NK-92 treated with Interleukin-12 subunit alpha and Interleukin-12 subunit beta, amount 100 ng/mL, for 24 hours (cell line): ENCODE measurements around the gene TMCC2.

ENCODE experiments used
- DNase-seq: peaks from one replicate; lab custom pipeline; 2025; lab: John Stamatoyannopoulos, UW

Gene TMCC2

GRCh38 chr1:205240118-205240517, 12.4 kb downstream of the TMCC2 start:
- DNase-seq = no peak

DNA sequence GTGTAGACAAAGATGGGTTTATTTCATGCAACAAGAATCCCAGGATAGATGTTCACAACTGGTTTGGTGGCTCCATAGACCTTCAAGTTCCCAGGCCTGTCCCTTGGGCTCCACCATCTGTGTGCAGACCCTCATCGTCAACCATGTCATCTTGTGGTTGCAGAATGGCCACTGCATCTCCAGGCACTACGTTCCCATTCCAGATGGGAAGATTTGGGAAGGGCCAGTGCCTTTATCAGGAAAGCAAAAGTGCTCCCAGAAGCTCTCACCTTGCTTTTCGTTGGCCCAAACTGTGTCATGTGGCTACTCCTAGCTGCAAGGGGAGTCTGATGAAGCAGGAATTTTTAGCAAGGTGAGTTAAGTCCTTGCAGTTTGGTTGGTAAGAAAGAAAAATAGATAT, 12.8 kb downstream of the TMCC2 start:
- no peak for DNase-seq

DNA sequence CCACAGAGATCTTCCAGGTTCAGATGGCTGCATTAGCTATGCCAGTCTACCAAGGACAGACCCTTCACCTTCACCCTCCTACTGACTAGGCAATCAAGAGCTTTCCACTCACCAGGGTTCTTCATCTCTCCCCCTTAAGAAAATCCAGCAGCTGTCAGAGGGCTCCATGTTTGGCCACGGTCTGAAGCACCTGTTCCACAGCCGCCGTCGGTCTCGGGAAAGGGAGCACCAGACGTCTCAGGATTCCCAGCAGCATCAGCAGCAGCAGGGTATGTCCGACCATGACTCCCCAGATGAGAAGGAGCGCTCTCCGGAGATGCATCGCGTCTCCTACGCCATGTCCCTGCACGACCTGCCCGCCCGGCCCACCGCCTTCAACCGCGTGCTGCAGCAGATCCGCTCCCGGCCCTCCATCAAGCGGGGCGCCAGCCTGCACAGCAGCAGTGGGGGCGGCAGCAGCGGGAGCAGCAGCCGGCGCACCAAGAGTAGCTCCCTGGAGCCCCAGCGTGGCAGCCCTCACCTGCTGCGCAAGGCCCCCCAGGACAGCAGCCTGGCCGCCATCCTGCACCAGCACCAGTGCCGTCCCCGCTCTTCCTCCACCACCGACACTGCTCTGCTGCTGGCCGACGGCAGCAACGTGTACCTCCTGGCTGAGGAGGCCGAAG, 13.8 kb downstream of the TMCC2 start:
- no peak for DNase-seq

DNA sequence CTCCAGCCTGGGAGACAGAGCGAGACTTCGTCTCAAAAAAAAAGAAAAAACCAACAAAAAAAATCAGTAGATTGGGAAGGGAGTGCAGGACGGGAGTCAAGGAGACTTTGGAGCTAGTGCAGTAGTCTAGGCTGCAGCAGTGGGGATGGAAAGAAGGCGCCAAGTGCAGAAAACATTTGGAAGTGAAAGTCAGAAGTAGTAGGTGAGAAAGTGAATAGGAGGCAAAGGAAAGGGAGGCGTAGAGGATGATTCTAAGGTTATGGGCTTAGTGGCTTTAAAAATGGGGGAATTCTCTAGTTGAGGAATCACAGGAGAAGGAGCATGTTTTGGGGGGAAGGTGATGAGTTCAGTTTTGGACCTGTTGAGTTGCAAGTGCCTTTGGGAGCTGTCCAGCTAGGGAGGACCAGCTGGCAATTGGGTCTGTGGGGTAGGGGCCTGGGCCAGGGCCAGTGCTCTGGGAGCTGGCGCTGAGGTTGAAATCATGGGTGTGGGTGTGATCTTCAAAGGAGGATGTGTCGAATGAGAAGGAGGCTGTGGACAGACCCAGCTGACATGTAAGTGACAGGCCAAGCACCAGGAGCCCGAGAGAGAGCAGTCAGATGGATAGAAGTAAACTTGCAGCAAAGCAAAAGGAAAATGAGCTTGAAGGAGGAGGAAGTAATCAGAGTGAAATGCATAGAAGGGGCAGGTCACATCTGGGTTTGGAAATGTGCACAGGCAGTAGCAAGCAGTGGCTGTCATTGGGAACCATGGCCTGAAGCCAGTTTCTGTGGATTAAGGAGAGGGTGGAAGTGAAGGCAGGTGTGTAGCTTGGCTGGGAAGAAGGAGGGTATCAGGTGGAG, 15.8 kb downstream of the TMCC2 start:
- no peak for DNase-seq

DNA sequence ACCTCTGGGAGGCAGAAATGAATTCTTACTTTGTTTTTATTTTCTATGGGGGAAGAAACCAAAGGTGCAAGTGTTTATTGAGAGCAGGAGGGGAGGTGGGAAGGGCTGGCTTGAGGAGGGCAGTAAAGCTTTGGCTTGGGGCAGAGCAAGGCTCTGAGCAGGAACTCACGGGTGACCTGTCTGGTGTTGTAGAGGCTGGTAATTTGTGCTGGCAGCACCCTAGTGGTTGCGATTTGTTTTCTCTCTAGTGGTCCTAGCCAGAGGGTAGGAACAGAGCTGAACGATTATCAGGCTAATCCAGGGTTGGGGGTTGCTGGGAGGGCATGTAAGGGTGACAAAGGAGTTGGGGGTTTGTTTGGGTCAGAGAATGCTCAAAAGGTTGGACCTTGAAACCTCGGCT, 16.6 kb downstream of the TMCC2 start:
- no peak for DNase-seq

DNA sequence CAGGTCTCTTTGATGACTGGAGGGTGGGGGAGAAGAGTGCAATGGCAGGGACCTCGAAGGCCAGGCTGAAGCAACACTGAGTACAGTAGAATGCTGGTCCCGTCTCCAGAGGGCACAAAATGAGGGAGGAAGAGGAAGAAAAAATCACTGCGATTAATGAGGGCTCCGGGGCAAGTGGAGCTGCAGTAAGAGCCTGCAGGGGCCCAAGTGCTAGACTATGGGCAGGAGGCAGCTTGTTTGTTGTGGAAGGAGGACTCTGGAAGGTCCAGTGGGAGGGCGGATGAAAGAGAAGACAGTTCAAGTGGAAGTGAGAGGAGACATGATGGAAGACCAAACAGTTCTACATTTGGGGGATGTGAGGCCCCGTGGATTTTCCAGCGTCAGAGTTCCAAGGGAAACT, 17.4 kb downstream of the TMCC2 start:
- no peak for DNase-seq

DNA sequence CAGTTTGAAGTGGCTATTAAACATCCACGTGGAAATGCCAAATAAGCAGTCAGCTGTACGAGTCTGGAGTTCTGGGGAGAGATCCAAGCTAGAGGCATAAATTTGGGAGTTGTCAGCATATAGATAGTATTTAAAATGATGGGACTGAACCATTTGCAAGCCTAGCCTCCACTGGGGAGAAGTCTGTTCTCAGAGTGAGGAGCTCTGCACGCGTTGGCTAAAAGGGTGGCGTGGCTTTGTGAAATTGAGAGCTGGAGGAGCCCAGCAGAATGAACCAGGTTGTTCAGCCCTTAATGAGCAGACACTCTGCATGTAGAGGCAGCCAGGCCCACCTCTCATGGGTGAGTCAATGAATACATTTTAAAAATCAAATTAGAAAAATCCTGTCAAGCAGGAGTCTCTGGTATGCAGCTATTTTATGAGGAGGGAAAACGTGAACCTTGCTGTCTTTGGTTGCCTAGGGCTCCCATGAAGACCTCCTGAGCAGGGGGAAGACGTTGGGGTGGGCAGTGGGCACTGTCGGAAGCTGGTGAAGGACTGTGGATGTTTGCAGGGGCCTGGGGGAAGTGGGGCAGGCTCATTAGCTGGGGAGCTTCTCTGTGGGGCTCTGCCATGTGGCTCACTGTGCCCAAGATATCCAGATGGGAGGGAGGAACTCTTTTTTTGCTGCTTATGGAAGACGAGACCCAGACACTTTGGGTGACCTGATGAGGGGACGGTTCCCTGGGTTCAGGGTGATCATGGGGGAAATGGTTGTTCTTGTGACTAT, 18.8 kb downstream of the TMCC2 start:
- DNase-seq = no peak

- no peak for DNase-seq
Observed at GRCh38 chr1:205247130-205247921, 19.6 kb downstream of the TMCC2 start.

DNA sequence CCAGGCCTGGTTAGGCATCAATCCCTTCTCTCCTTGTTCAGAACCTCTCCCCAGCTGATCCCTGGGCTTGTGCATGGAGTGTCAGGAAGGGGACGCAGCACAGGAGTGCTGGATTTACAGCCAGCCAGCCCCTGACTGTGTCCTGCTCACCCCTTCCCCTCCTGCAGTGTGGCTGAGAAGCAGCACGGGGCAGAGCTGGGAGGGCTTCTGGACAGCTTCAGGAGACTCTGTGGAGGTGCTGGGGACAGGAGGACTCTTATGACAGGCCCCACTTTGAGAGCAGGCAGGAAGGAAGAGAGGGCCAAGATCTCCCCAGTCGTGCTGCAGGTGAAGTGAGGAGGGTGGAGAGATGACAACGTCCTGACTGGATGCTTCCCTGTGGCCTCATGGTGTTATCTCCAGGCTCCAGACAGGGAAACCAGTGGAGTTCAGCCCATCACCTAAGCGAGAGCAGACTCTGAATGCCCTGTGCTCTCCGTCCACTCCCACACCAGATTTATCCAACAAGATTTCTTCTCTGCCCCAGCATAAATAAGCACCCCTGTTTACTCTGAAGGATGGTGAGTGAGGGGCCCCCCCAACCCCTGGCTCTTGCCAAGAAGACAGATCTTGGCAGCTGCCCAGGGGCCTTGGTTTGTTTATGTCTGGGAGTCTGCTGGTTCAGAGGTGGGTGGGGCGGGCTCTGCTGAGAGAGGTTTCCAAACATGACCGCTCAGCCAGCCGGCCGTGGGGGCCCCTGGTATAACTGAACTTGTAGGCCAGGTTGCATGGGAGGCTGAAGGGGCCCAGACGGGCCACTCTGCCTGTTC, 21.3 kb downstream of the TMCC2 start:
- no peak for DNase-seq

- DNase-seq = no peak
Observed at GRCh38 chr1:205249651-205250050, 21.9 kb downstream of the TMCC2 start.

DNA sequence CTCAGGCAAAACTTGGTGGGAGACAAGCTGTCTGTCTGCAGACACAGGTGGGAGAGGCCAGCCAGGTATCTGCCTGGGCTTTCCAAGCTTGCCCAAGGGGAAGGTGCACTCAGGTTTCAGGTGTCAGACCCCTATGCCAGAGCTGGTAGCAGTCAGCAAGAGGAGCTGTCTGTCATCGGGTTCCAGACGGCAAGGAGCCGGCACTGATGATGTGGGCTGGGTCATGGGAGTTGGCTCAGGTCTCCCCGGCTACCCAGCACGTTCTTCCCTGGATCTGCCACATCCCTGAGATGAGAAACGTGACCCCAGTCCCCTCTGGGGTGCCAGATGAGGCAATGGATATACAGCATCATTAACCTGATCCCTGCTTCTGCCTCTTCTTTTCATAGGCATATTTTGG, 23.0 kb downstream of the TMCC2 start:
- DNase-seq = no peak

DNA sequence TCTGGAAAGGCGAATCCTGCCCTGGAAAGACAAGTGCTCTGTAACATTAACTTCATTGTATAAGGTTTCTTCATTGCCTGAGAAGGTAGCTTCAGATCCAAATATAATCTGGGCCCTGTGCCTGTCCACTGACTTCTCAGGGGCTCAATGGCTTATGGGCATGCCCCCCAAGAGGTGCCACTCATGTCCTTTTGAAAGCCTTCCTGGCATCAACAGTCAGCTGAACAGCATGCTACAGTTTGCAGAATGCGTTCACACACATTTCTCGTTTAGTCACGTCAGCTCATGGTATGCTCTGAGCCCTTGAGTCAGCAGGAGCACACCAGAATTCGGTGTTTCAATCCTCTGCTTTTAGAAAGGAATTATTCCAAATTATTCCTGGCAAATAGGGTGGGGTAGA, 23.8 kb downstream of the TMCC2 start:
- no peak for DNase-seq

- DNase-seq = peak; percentile 50
Observed at GRCh38 chr1:205255941-205256780, 28.4 kb downstream of the TMCC2 start.

GRCh38 chr1:205256951-205257625, 29.3 kb downstream of the TMCC2 start:
- DNase-seq = no peak

DNA sequence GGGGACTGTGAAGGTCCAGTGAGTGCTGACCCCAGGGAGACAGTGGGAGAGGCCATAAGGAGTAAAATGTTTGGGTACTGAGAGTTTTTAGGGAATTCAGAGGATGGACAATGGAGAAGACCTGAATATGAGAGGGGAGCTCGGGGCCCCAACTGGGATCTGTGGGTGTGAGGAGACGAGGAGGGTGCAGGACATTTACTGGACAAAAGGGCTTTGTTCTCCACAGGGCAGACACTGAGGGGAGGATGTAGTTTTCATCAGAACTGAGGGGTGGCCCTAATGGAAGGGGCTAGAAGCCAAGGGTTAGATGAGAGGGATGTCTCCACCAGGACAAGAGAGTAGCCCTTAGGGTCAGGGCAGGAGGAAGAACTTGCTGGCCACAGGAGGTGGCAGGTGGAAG, 30.0 kb downstream of the TMCC2 start:
- DNase-seq = no peak

DNA sequence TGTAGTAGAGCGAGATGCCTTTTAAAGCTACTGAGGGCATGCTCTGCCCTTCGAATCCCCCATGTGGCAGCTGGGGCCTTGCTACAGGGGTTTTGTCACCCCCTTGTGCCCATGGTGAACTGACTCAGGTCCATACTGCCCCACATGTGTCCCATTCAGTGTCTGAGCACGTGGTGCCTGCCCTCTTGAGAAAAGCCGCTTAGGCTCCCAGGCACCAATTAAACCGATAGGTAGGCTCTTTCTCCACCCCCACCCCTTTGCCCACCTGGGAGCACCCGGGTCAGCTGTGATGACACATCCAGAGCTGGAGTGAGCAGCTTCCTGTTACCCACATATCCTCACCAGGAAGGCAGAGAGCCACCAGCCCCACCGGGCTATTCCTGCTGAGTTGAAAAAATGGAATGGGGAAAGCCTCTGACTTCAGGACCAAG, 30.5 kb downstream of the TMCC2 start:
- DNase-seq = no peak

DNA sequence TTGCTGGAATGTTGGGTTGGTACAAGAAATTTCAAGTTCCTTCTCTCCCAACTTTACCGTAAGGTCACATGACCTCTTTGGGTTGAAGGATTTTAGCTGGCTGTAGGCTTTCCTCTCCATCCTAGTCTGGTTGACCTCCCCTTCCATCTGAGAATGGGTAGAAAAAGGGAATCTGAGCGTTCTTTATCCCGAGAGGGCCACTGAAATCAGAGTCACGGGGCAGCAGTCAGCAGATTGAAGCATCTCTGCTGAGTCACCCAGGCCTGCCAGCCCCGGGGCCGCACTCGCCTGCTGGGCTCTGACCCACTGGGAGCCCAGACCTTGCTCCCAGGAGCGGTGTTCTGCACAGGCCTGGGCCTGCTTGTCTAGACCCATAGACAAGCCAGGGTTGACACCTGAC, 31.0 kb downstream of the TMCC2 start:
- no peak for DNase-seq

DNA sequence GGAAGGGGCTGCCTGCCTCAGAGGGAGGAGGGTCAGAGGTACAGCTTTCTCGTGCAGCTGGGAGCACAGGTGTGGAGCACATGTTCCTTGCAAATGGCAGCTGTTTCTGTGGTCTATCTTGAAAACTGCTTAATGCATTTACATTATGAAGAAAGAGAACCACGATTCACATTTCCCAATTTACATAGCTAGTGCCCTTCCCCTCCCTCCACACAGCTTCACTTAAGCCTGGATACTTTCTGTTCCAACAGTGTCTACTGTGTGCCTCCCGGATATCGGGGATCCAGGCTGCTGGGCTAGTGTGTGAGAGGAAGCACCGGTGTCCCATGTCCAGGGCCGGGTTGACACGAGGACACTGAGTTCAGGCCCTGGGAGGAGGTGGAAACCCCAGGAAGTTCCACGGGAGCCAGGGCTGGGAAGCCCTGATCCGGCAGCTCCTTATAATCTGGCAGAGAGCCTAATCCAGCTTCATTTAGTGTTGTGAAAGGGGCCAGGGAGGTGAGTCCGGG, 31.6 kb downstream of the TMCC2 start:
- no peak for DNase-seq

DNA sequence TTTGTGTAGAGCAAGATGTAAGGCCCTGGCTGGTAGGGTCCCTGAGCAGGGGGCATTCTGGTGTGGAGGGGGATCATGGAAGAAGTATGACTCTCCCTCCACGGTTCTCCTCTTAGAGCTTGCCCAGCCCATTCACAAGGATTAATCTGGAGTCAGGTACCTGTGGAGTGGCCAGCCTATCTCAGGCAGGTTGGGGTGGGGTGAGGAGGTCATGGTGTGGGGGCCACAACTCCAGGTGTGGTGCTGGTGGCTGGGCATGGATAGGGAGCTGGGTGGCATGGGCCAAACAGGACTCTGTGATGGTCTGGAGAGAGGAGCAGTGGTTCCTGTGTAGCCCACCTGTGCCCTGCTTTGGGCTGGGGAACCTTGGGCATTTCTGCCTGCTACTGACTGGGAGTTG, 32.3 kb downstream of the TMCC2 start:
- DNase-seq = no peak
